Measurements from ENCODE around the gene NPC1L1.
"Not testable (repeated sequence)": the region's sequence is repeated elsewhere in the genome, so short reads cannot be mapped to it uniquely, and the experiment has no call there.

The NPC1L1 gene

DNA sequence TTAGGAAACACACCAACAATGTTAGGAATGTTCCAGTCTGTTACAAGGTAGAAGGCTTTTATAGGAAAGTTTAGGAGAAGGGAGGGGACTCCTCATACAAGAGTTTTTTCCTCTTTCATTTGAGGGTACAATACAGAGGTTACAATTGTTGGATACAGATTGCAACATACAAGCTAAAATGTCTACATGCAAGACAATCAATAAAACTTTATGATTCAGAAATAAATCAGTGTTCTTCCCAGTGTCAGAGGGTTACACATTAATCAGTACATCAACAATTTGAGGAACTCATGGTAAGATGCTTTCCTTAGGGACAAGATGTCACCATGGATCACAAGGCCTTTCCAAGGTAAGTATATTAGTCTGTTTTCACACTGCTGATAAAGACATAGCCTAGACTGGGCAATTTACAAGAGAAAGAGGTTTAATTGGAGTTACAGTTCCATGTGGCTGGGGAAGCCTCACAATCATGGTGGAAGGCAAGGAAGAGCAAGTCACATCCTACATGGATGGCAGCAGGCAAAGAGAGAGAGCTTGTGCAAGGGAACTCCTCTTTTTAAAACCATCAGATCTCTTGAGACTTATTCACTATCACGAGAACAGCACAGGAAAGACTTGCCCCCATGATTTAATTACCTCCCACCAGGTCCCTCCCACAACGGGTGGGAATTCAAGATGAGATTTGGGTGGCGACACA is 34.4 kb downstream of the NPC1L1 start:
- not testable (repeated sequence) for DNase-seq (ENCODE audit: low read depth in 2 of 2)

DNA sequence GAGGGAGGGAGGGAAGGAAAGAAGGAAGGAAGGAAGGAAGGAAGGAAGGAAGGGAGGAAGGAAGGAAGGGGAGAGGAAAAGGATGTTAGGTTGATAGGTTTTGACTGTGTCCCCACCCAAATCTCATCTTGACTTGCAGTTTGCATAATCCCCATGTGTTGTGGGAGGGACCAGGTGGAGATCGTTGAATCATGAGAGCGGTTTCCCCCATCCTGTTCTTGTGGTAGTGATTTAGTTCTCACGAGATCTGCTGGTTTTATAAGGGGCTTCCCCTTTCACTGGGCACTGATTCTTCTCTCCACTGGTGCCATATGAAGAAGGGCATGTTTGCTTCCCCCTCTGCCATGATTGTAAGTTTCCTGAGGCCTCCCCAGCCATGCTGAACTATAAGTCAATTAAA is 35.5 kb downstream of the NPC1L1 start:
- no peak for DNase-seq (ENCODE audit: low read depth in 2 of 2)

DNA sequence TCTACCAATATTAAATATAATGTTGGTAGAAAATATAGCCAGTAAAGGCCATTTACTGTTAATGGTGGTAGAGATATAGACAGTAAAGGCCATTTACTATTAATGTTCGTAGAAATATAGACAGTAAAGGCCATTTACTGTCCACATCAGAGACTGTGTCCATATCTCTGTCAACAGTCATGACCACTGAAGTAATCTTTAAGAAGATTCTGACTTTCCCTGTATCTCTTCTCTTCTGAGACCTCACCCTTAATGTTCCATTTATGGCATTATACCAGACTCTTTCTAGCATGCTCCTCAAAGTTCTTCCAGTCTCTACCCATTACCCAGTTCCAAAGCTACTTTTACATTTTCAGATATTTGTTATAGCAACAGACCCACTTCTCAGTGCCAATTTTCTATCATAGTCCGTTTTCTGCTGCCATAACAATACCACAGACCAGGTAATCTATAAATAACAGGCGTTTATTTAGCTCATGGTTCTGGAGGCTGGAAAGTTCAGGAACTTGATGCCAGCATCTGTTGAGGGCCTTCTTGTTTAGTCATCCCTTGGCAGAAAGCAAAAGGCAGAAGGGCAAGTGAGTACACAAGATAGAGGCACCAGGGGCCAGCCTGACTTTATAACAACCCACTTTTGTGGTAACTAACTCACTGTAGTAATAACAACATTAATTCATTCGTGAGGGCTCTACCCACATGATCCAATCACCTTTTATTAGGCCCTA is 42.7 kb downstream of the NPC1L1 start:
- no peak for DNase-seq (ENCODE audit: low read depth in 2 of 2)

DNA sequence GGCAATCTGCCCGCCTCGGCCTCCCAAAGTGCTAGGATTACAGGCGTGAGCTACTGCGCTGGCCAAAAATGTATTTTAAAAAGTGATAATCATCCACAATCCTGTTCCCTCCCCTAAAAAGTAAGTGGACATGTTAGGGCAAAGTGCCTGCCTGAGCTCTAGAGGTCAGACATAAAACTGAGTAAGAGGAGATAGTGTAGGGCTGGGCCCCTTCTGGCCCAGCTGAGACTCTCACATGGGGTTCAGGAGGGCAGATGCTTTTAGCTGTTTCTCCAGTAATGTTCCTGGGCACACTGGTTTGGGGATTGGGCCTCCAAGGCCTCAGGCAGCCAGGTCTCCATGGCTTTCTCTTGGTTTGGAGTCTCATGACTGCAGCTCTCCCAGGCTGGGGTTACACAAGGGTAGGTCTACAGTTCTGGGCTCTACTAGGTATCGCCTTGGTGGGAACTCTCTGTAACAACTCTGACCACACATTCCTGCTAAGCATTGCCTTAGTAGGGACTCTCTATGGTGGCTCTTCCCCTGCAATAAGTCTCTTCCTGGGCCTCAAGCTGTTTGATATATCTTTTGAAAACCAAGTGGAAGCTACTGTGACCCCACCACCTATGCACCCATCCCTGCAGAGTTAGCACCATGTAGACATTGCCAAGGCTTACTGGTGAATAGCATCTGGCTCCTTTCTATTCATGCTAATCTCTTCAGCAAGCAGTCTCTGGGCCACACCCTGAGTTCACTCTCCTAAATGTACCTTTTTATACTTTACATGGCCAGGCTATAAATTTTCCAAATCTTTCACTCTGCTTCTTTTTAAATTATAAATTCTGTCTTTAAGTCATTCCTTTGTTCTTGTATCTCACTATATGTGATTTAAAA is 43.7 kb downstream of the NPC1L1 start:
- no peak for DNase-seq (ENCODE audit: low read depth in 2 of 2)

DNA sequence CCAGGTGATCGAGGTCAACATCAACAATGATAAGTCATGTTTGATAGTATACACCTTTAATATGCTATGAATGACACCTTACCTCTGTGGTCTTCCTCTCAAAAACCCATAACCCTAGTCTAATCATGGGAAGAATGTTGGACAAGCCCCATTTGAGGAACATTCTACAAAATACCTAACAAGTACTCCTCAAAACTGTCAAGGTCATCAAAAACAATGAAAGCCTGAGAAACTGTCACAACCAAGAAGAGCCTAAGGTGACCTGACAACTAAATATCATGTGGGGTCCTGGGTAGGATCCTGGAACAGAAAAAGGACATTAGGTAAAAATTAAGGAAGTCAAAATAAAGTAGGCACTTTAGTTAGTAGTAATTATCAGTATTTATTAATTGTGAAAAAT is 44.7 kb downstream of the NPC1L1 start:
- no peak for DNase-seq (ENCODE audit: low read depth in 2 of 2)

DNA sequence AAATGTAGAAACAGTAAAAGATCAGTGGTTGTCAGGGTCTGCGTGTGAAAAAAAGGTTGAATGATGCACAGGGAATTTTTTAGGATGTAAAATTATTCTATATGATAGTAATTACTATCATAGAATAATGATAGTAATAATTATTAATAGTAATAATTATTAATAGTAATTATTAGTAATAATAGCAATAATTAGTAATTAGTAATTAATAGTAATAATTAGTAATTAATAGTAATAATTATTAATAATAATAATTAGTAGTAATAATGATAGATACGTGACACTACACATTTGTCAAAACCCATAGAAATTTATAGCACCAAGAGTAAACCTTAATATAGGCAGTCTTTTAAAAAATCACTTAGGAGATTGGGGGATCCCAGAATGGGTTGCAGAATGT is 46.2 kb downstream of the NPC1L1 start:
- no peak for DNase-seq (ENCODE audit: low read depth in 2 of 2)

DNA sequence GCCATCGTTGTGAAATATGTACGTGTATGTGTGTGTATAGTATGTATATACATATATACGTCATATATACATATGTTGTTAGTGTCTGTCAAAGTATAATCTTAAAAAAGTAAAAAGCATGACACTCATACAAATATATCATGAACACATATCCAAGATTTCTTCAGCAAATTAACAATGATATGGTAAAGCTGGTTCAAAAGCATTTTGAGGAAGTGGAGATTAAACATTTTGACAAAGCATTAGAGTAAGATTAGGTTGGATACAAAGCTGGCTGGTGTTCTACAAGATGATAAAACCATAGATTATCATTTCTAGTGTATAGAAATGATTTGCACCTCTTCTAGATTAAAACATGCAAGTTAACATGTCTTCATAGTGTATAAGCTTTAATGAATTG is 49.9 kb downstream of the NPC1L1 start:
- DNase-seq (ENCODE audit: low read depth in 2 of 2), result no peak

DNA sequence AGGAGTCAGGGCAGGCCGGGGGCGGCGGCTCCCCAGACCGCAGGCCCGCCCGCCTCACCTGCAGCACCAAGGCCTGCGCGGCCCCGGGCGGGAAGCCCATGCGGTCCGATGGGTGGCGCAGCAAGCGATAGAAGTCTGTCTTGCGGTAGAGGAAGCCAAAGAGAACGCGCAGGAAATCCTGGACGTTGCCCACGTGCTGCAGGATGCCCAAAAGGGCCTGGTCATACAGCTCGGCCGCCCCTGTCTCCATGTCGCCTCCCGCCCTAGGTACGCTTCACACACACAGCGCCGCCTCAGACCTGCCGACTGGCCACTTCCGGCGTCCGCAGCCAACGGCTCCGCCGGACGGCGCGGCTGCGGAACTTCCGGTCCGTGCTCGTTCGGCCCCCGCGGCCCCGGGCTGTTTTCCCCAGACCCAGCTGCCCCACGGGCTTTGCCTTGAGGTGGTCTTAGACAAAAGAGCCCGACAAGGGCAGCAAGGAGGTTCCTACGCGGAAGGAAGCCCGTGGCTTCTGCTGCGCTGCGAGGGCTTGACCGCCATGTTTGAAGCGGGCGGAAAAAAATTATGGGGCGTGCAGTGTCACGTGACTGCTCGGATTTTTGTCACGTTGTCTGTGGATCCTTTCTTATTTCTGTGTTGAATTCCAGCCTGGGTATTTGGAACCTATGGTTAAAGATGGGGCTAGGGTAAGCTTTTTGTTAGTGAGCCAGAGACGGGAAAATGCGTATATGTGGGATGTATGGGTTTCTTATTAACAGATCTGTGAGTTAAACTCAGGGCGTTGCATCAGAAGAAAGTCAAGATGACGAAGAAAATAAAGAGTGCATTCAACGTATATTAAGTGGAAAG is 50.6 kb downstream of the NPC1L1 start, which contains the start of gene NUDCD3:
TSS of gene NUDCD3 (minus strand) at position 308 of the 850 bp plus-strand sequence. CDS start at position 250, 58 bp downstream.
- peak; percentile 56 to 73 for DNase-seq (ENCODE audit: low read depth in 2 of 2)

DNA sequence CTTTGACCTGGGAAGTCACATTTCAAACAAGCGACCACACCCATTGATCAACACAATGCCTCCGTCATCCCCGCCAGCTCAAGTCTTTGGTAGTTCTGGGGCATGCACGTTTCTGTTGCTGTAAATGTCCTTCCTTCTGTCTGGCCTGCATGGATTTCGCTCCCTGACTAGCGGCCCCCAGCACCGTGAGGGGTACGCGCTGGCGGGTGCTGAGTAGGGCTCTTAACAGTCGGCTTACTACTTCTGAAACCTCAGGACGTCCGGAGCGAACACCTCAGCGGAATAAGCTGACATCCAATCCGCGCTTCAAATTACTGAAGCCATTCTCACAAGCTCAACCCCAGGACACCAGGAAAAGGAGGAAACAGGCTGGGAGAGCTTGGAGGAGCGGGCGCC is 51.2 kb downstream of the NPC1L1 start:
- DNase-seq (ENCODE audit: low read depth in 2 of 2), result peak in 1 of 2 donors; percentile 3

DNA sequence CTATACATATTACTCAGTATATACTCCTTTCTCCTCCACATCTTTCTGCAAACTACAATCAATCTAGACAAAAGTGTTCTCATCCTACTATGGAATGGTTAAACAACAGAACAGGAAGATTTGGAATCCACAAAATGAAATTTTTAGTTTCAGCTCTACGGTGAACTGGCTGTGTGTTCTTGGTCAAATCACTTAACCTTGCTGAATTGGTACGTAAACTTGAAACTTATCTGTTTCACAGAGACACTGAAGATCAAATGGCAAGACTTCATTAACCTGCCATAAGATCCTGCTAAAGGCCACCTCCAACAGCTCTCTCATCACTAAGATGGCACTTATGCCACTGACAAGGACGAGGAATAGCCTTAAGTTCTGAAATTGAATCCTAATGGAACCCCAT is 52.2 kb downstream of the NPC1L1 start:
- no peak for DNase-seq (ENCODE audit: low read depth in 2 of 2)

DNA sequence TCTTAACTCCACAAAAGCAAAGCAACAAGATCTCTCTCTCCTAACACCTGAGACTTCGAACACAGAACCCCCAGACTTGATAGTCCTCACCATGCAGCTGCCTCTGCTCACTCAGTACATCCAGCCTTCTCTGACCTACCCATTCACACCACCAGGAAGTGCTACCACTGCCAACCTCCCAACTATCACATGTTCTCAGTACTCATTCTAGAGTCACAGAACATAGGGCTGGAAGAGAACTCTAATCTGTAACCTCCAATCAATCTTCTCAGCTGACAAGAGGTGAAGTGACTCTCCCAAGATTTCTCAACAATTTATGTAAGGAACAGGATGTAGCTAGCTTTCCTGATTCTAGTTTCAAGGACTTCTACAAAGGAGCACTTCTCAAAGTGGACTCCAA is 54.4 kb downstream of the NPC1L1 start:
- no peak for DNase-seq (ENCODE audit: low read depth in 2 of 2)

DNA sequence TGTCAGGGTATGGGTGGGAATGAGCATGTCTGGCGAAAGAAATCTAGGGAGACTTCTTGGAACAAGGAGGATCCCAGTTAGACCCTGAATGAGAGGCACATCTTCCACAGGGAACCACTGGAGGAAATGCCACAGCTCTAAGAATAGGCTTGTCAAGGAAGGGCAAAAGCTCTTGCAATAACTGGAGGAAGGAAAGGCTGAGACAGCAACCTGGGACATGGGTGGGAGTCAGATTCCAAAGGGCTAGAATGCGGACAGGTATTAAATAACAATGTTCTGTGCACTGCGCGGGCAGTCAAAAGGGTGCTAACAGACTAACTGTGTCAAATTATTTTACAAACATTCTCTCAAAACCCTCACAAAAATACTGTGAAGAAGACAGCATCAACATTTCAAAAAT is 55.1 kb downstream of the NPC1L1 start:
- no peak for DNase-seq (ENCODE audit: low read depth in 2 of 2)

DNA sequence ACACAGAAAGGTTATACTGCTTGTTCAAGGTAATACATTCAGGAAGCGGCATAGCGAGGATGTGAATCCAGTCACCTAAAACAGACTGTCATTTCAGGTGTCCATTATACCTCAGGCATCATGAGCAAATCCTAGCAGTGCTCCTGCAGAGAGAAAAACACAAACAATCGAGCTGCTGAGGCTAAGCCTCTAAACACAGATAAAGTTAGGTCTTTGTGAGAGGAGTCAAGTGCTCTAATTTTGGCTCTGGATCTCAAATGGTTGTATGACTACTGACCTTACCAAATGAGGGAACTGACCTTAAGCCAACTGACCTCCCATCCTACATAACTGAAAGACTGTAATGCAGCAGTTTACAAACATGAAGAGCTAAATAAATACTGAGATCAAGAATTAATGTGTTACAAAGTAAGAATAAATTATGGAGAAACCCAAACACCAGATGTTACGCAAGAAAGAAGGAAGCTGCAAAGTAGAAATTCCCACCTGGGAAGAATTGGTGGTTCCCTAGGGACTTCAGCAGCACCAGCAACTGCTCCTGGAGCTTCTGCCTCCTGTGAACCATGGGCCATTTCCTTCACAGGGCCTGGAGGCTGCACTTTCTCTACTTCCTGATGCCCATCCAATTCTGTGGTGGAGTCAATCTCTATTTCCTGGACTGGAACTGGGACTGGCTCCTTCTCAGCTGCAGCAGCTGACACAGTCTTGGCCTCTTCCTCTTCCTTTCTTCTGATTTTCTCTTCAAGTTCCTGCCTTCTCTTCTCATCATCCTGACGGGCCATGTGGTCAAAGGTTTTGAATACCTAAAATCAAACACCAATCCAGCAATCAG is 56.4 kb downstream of the NPC1L1 start:
- DNase-seq (ENCODE audit: low read depth in 2 of 2), result no peak

DNA sequence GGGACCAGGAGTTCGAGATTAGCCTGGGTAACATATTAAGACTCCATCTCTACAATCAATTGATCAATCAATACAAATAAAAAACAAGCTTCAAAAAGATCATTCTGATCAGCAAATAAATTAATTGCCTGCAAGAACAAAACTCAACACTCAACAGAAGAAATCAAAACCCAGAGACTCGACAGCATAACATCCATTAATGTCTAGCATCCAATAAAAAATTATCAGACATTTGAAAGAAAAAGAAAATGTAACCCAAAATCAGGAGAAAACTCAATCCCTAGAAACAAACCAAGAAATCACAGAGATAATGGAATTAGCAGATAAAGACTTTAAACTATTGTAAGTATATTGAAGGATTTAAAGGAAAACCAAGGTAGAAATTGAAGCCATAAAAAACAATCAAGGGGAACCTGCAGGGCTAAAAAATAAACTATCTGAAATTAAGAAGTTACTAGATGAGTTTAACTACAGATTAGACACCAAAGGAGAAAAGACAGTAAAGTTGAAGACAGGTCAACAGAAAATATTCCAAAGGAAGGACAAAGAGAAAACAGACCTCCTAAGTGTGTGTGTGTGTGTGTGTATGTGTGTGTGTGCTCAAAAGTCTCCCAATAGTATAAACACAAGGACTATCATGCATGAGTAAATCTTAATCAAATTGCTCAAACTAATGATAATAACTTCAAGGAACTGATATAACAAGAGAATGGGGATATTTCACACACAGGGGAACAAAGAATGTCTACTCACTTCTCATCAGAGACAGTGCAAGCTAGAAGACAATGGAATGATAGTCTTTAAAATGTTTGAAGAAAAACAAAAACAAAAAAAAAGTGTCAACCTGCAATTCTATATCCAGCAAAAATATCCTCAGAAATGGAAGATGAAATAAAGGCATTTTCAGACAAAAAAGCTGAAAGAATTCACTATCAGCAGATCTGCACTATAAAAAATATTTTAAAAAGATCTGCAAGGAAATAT is 58.3 kb downstream of the NPC1L1 start:
- no peak for DNase-seq (ENCODE audit: low read depth in 2 of 2)

DNA sequence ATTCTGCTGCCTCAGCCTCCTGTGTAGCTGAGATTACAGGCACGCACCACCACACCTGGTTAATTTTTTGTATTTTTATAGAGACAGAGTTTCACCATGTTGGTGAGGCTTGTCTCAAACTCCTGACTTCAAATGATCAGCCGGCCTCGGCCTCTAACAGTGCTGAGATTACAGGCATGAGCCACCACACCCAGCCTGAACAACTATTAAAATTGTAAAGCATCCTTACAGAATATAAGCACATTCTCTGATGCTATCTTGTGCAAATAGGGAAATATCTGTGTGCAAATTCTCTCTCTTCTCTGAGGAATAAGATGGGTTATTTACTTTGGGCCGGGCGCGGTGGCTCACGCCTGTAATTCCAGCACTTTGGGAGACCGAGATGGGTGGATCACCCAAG is 63.2 kb downstream of the NPC1L1 start:
- DNase-seq (ENCODE audit: low read depth in 2 of 2), result no peak

DNA sequence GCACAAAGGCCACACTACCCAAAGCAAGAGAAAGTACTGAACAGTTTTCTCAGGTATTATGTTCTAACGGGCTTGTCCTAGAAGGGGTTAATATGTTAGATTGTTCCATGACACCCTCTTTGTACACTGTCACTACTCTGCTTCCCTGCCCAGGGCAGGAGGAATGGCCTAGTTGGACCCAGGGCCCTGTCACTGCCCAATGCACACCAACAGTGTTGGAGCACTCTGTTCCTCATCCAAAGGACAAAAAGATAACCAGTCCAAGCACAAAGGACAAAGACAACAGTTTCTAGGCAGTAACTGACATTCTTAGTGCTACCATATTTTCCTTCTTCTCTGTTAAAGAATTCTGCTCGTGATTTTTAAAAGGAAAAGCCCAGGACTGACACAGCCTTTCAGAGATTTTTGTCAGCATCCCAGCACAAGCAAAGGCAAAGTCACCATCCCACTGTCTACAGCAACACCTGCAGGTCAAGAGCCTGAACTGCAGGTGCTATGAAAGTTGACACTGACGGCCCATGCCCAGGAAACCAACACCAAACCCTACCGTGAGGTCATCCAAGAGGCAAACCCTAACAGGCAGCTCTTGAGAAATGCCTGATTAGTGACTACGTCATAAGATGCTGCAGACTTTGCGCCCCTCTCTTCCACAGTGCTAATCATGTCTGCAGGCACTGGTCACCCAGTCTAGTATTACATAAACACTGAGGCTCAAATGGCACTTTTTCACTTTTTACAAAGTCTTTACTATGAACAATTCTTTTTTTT is 63.9 kb downstream of the NPC1L1 start:
- DNase-seq (ENCODE audit: low read depth in 2 of 2), result peak; percentile 15 to 30

DNA sequence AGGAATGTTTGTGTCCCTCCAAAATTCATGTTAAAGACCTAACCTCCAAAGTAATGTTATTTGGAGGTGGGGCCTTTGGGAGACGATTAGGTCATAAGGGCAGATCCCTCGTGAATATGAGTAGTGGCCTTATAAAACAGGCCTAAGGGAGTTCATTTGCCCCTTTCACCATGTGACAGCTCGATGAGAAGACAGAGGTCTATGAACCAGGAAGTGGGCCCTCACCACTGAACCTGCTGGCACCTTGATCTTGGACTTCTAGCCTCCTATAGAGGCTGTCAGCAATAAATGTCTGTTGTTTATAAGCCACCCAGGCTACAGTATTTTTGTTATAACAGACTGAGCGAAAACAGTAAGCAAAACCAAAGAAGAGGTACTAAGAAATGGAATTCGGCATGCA is 64.8 kb downstream of the NPC1L1 start:
- no peak for DNase-seq (ENCODE audit: low read depth in 2 of 2)

DNA sequence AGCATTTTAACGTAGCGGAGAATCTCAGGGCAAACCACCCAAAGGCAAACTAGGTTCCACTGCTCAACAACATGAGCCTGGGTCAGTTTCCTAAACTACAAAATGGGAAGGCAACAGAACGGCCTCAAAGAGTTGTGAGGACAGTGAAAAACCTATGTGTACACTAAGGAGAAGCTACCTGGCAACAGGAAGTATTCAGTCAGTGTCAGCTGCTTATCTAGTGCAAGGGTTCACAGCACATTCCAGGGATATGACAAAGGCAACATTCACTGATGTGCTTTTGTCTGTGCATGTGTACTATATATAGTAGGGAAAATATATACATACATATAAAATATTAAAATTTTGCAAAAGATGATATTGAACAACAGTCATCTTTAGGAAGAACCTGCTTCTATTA is 67.8 kb downstream of the NPC1L1 start:
- no peak for DNase-seq (ENCODE audit: low read depth in 2 of 2)

DNA sequence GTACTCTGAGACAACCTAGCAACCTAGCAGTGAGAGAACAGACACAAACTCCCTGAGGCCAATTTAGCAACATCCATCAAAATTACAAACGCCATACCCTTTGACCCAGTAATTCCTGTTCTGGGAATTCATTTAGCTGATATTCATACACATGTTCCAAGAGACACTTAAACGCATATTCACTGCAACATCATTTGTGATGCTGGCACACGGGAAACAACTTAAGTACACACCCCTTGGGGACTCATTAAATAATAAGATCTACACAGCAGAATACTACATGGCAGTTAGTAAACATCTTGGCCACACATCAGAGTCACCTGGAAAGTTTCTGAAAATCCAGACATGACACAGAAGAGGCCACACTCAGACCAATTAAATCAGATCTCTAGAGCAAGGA is 68.3 kb downstream of the NPC1L1 start:
- no peak for DNase-seq (ENCODE audit: low read depth in 2 of 2)
